GM18519 (cell line): Measurements from ENCODE around the gene TMEM39B.
"Not testable (repeated sequence)": the region's sequence is repeated elsewhere in the genome, so short reads cannot be mapped to it uniquely, and the experiment has no call there.

ENCODE experiments used
- ATAC-seq: cut with Tn5 transposase; IDR thresholded peaks from one replicate; pipeline ENCODE4 v1.9.1; 2021; ENCODE audit warnings: mild to moderate bottlenecking, moderate library complexity; ENCODE audit not compliant: unreplicated experiment, low FRiP score

The TMEM39B gene

DNA sequence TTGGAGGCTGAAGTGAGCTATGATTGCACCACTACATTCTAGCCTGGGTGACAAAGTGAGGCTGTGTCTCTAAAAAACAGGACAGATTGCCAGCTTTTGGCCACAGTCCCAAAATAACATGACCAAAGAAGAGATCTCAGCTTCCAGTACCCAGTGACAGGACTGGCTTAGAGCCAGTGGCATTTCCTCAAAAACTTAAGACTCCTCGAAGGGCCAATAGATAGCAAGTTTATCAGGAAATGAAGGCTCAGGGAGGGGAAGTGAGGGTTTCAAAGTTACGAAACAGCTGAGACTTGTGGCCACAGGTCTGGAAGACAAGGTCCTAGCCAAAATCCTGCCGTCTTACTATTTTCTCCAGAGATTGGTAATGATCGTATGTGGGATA is 6.3 kb upstream of the TMEM39B start:
- no peak for ATAC-seq

DNA sequence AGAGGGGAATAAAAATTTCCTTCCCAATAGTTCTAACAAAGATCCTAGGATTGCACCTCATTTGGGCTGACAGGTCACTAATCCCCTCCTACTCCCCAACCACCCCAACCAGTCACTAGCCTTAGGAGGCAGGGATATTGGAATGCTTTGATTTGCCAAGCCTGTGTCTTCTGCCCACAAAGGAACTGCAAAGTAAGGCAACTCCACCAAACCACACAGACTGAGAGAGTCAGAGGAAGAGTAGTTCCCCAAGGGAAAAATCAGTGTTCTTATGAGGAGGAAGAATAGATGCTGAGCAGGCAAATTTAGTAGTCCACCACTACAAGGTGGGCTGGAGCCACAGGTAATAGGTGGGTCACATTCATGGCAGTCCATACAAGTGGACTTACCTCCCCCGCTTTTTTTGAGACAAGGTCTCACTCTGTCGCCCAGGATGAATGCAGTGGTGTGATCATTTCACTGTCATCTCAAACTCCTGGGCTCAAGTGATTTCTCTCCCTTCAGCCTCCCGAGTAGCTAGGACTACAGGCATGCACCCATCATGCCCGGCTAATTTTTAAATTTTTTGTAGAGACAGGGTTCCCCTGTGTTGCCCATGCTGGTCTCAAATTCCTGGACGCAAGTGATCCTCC is 3.7 kb upstream of the TMEM39B start:
- no peak for ATAC-seq

DNA sequence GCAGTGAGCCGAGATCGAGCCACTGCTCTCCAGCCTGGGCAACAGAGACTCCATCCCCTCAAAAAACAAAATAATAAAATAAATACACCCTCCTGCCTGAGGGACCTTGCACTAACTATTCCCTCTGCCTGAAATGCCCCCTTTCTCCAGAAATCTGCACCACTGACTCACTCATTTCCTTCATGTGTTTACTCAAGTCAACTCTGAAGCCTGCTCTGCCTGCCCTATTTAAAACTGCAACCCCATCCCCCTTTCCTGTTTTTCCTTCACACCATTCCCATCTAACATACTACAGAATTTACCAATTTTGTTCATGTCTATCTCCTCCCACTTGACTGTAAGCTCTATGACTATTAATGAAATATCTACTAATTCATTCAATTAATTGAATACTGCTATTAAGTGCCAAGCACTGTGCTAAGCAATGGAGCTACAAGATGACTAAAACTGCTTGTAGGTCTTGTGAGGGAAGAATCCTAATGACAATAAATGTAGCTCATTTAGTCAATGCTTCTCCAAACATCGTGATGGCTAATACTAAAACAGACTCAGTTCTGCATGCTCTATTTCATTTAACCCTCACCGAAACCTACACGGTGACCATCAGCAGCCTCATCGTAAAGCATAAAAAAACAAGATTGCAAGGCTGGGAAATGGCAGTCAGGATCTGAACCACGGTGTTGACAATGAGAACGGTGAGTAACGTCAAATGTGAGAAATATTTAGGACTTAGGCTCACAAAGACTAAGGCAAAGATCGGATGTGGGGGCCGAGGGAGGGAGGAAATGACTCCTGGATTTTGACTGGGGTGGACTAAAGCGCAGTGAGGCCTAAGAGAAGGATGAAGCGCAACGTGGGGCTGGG is 749 bp upstream of the TMEM39B start:
- ATAC-seq = no peak

DNA sequence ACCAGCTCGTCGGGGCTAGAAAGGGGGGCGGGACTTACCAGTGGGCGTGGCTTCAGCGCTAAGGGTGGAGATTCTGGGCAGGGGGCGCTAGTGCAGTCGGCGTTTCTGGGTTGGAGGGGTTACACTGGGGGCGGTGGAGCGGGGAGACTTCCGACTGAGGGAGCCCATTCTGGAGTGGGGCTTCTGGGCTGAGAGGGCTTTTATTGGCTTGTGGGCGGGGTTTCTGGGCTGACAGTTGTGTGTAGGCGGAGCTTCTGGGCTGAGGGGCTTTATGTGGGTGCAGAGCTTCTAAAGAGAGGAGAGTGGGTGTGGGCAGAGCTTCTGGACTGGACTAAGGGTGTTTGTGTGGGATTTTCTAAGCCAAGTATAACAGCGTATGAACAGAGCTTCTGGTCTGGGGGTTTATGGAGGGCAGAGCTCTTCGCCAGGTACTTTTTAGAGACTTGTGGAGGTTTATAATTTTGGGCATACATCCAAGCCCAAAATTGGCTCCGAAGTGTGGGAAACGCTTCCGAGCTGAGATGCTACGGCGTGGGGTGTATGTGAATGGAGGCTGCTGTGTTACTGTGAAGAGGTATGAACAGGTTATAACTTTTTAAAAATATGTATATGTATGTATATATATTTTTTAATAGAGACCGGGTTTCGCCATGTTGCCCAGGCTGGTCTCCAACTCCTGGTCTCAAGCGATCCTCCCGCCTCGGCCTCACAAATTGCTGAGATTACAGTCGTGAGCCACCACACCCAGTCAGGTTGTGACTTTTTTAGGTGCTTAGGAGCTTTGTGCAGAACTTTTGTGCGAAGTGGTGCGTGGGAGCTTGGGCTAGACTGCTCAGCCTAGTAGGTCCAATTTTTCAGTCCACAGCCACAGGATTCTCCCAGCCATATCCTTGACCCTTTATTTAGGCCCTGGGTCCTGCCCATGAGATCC is 825 bp downstream of the TMEM39B start:
- ATAC-seq = peak; percentile 23

DNA sequence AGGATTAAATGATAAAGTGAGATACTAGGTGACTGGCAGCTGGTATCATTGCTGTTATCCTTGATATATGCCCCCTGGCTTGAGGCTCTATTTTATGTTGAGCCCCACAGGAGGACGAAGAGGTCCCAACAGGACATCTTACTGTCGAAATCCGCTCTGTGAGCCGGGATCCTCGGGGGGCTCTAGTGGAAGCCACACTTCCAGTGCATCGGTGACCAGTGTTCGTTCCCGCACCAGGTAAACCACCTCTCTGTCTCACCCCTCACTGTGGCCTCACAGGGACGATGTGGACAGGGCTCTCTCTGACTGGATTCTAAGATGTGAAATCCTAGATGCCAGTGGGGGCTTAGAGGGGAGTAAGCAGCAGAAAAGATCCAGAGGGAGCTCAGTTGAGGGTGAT is 2.1 kb downstream of the TMEM39B start:
- no peak for ATAC-seq

DNA sequence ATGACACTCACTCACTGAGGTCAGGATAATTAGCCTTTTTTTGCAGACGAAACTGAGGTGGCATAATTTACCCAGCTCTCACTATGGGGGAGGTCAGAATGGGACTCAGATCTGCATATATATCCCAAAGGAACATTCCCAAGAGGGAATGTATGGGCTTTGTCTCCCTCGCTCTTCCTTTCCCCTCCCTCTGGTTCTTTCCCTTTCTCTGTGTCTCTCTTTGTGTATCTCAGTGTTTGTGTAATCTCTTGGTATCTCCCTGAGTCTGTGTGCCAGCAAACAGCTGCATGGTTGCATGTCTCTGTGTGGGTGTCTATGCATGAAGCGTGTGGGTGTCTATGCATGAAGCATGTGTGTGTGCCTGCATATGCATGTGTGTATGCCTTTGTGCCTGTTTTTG is 4.7 kb downstream of the TMEM39B start:
- ATAC-seq = no peak

DNA sequence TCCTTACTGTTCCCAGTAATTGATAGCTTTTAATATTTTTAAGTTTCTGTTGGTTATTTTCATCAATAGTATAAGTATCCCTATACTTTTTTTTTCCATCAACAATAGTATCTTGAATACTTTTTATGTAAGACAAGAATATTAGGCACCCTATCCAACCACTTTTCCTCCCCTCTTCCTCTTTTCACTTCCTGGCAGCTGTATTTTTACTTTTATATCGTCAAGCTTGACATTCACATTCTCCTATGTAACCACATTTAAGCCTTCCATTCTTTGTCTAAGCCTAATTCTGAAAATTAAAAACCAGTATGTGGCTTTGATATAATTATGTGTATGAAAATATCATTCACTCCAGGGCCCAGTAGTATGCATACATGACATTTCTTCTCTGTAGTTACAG is 9.3 kb downstream of the TMEM39B start:
- ATAC-seq = no peak

DNA sequence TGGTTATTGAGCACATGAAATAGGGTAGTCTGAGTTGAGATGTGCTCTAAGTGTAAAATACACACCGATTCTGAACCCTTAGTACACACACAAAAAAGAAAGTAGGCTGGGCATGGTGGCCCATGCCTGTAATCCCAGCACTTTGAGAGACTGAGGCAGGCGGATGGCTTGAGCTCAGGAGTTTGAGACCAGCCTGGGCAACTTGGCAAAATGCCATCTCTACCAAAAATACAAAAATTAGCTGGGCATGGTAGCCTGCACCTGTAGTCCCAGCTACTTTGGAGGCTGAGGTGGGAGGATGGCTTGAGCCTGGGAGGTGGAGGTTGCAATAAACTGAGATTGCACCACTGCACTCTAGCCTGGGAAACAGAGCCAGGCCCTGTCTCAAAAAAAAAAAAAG is 13.6 kb downstream of the TMEM39B start:
- ATAC-seq = not testable (repeated sequence)

DNA sequence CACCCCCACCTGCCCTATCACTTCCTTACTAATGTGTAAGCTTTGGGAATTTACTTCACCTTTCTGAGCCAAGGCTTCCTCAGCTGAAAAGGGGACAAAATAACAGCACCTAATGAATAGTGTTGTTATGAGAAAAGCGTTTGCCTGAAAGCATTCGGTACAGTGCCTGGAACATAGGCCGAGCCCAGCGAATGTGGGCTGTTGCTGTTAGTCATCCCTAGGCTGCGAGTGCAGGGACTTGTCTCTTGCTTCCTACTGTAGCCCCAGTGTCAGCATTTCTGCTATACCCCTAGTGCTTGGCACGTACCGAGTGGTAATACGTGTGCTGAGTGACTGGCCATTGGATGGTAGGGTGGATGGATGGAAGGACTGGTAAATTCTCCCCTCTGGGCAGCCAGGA is 18.4 kb downstream of the TMEM39B start:
- no peak for ATAC-seq

DNA sequence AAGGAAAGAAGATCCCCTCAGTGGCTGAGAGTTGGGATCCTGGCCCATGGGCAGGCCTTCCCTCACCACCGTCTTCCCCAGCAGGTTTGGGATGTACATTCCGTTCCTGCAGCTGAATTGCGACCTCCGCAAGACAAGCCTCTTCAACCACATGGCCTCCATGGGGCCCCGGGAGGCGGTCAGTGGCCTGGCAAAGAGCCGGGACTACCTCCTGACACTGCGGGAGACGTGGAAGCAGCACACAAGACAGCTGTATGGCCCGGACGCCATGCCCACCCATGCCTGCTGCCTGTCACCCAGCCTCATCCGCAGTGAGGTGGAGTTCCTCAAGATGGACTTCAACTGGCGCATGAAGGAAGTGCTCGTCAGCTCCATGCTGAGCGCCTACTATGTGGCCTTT is 18.9 kb downstream of the TMEM39B start:
- ATAC-seq = no peak

DNA sequence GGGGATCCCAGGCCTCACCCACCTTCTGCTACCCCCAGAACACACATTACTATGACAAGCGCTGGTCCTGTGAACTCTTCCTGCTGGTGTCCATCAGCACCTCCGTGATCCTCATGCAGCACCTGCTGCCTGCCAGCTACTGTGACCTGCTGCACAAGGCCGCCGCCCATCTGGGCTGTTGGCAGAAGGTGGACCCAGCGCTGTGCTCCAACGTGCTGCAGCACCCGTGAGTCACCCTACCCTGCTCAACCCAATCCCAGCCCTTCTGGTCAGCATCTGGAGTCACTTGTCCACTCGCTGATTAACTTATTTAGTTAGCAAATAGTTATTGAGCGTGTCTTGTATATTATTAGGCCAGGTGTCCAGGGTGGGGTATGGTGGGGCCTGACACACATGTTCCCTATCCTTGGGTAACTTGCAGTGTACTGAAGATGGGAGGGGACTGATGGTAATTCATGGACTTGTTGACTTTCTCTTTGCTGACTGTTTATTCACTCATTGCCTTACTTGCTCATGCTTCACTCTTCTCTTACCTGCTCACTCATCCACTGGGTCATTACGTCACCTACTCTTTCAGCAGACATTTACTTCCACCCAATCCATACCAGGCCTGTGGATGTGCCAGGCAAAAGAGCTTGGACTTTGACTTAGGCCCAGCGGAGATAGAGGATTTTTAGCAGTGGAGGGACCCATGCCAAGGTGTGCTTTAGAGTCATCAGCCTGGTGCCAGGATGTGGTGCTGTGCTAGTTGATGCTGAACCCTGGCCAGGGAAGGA is 22.2 kb downstream of the TMEM39B start:
- no peak for ATAC-seq

DNA sequence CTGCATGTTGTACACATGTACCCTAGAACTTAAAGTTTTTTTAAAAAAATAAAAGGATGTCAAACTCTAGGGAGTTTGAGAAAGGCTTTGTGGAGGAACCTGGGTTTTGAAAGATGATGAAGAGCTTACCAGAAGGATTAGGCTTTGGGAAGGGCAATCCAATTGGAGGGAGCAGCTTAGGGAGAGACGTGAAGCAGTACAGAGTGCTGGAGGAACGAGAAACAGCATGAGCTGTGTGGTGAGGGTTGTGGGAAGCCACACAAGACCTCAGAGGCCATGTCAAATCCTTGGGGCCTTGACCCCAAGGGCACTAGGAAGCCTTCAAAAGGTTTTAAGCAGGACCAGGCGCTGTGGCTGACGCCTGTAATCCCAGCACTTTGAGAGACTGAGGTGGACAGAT is 26.7 kb downstream of the TMEM39B start:
- ATAC-seq = no peak

DNA sequence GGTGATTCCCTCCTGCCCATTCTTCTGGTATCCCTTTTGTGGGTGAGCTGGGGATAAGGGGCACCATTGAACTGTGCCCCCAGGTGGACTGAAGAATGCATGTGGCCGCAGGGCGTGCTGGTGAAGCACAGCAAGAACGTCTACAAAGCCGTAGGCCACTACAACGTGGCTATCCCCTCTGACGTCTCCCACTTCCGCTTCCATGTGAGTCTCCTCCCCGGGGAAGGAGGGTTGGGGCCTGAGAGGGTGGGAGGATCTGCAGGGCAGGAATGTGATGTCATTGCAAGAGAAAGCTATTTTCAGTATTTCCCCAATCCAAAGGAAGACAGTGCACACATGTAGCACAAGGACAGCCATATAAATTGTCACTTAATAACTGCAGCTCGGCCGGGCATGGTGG is 27.6 kb downstream of the TMEM39B start:
- ATAC-seq = no peak

DNA sequence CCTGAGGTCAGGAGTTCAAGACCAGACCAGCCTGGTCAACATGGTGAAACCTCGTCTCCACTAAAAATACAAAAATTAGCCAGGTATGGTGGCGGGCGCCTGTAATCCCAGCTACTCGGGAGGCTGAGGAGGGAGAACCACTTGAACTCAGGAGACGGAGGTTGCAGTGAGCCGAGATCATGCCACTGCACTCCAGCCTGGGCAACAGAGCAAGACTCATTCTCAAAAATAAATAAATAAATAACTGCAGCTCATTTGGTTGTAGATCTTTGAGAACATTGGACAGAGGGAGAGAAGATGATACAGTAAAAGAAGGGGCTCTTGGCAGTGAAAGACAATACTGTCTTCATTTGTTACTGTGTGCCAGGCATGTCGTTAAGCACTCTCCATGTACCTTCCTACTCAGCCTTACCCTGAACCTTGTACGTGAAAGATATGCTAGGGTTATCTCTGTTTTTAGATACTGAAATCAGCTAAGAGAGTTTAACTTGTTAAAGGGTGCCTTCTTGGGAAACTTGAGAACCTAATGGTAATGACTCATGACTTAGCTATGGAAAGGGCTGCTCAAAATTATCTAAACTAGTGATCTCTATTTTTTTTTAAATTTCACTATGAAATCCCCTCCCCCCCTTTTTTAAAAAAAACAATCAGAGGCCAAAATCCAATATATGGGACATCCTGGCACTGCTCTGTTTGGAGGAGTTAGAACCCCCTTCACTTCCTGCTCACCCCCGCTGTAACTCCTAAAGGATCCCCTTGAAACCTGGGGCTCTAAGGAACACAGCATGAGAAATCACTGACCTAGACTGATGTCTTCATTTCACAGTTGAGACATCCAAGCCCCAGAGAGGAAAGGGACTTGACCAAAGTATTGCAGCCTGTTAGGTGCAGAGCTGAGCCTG is 28.3 kb downstream of the TMEM39B start:
- no peak for ATAC-seq

DNA sequence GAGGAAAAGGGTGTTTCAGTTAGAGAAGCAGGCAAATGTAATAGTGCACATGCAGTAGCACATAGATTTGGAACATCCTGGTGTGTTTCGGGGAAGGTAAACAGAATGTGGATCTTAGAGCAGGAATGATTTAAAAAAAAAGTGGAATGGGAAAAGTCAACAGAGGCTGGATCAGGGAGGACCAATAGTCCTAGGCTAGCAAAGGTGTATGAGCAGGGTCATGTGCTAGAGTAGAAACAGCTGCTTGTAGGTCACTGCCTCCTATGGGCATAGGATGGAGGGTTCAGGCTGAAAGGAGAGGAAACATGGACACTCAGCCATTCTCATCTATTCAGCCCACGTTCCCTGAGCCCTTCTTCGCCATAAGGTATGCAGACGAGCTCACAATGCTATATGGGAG is 31.4 kb downstream of the TMEM39B start:
- no peak for ATAC-seq

DNA sequence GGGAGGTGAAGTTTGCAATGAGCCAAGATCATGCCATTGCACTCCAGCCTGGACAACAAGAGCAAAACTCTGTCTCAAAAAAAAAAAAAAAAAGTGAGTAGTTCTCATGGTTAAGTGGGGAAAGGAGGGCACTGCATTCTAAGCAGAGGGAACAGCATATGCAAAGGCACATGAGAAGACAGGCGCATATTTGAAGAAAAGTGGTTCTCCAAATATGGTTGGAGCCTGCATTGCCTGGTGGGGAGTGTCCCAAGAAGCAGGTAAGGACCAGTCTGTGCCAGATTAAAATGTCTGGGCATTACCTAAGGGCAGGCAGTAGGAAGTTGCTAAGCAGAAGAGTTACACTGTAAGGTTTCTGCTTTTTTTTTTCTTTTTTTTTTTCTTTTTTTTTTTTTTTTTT is 32.6 kb downstream of the TMEM39B start:
- ATAC-seq = no peak

DNA sequence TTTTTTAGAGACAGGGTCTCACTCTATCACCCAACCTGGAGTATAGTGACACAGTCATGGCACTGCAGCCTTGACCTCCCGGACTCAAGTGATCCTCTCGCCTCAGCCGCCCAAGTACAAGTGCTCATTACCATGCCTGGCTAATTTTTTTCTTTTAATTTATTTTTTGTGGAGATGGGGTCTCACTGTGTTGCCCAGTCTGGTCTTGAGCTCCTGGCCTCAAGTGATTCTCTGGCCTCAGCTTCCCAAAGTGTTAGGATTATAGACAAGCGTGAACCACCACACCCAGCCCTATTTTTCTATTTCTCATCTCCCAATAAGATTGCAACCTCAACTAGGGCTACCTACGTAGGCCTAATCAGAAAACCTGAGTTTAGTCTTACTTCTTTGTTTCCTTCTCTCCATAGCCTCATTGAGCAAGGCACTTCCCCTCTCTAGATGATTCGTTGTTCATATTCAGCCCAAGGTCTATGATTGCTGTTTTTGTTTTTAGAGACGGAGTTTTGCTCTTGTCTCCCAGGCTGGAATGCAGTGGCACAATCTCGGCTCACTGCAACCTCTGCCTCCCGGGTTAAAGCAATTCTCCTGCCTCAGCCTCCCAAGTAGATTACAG is 34.0 kb downstream of the TMEM39B start:
- ATAC-seq = no peak

DNA sequence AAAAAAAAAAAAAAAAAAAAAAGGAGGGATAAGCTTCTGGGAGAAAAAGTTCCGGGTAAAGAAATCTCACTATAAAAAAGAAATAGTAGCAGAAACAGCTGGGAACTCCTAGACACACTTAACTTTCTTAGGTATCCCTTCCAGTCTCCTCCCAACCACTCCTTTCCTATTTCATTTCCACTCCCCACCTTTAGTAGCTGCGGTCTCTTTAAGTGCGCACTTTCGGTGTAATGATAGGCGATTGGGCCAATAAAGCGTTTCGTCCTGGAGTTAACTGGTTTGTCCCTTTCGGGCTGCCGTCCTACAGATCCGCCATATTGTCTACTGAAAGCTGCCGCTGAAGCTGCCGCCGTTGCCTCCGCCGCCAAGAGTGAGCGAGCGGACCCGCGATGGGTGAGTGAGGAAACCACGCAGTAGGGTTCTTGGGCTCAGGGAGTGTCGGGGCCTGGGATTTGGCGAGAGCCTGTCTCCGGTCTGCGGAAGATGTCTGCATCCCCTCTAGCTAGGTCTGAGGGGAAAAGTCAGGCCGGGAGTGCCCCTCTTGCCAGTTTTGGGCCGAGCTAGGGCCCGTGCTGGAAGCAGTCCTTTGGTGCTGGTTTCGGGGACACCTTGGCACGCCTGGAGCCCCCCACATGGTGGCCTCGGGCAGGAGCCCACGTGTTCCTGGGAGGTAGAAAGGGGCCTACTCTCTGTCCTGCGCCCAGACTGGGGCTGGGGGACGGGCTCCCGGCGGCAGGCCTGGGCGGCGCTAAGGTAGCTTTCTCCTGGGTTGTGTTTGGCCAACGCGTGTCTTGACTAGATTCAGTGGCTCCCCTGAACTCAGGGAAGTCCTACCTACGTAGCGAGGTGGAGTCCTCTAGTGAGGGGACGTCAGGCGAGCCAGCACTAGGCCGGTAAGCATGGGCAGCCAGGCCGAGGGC is 35.3 kb downstream of the TMEM39B start, which contains the start of gene KPNA6:
TSS of gene KPNA6 (plus strand) at position 315 of the 920 bp plus-strand sequence. CDS start at position 390, 75 bp downstream.
- ATAC-seq = peak; percentile 63
